Gastroesophageal sphincter (tissue), 4 donors: ENCODE data around the gene YAP1. TPM values are rescaled to one million over a fixed set of nuclear protein-coding genes. Genes with fewer than 3 reads are reported as not detected.

ENCODE experiments used
- ATAC-seq: fragments of 150-250 bp; one replicate; pipeline ENCODE4 v1.9.1; 2016; ENCODE audit warnings: mild to moderate bottlenecking, moderate library complexity
- H3K27ac ChIP-seq, 4 donors: fragments of 200-600 bp; sonication (generic) in 3 of 4; 1 replicate in 3 of 4; 2 replicates in 1 of 4; pipeline ENCODE4 v1.5.1; 2016 to 2019
- H3K27me3 ChIP-seq: fragments of 200-600 bp; sonication (generic); one replicate; pipeline ENCODE4 v1.5.1; 2019
- H3K36me3 ChIP-seq, 2 donors: fragments of 200-600 bp; sonication (generic); one replicate each; pipeline ENCODE4 v1.5.1; 2019; ENCODE audit warnings: control low read depth in 1 of 2
- H3K4me1 ChIP-seq, 3 donors: fragments of 200-600 bp; sonication (generic); 1 replicate in 2 of 3; 2 replicates in 1 of 3; pipeline ENCODE4 v1.5.1; 2016 to 2019; ENCODE audit warnings: control low read depth in 2 of 3
- H3K4me3 ChIP-seq, 2 donors: fragments of 200-600 bp; sonication (generic); one replicate each; pipeline ENCODE4 v1.5.1; 2019; ENCODE audit warnings: mild to moderate bottlenecking in 1 of 2, moderate library complexity in 1 of 2
- H3K9me3 ChIP-seq, 3 donors: fragments of 200-600 bp; sonication (generic); one replicate each; pipeline ENCODE4 v1.5.1; 2017 to 2019; ENCODE audit warnings: control low read depth in 2 of 3
- EP300 ChIP-seq: sonication (generic); formaldehyde crosslinking; IDR thresholded peaks from one replicate; pipeline ENCODE4 v1.6.1; 2017; ENCODE audit warnings: antibody characterized with exemption, mild to moderate bottlenecking
- POLR2A ChIP-seq, 2 donors: fragments of 450-650 bp; IDR thresholded peaks; one replicate each; pipeline ENCODE4 v1.6.1; 2017; ENCODE audit warnings: antibody characterized with exemption in 2 of 2, mild to moderate bottlenecking in 2 of 2, moderate library complexity in 1 of 2
- POLR2AphosphoS5 ChIP-seq: sonication (generic); formaldehyde crosslinking; IDR thresholded peaks from one replicate; pipeline ENCODE4 v1.6.1; 2017; ENCODE audit warnings: antibody characterized with exemption
- WGBS, 2 donors: methylation state at CpG; one replicate each; pipeline ENCODE4 v1.1.5; 2018; ENCODE audit warnings: low coverage in 1 of 2; 5-methylcytosine and 5-hydroxymethylcytosine counted together
- total RNA-seq, 4 donors: library from RNA; depleted of rRNA; stranded (reverse); fragments of >200 nt; gene quantifications; one replicate each; pipeline ENCODE4 v1.1.0, GENCODE V29; 2016
- TF ChIP-seq, protein P1 (sequence below), 4 experiments: fragments of 200-600 bp in 2 of 4; fragments of 450-650 bp in 2 of 4; sonication (generic) in 1 of 4; IDR thresholded peaks; one replicate each; pipeline ENCODE4 v1.5.1; 2017 to 2019; ENCODE audit warnings: antibody characterized with exemption in 4 of 4, mild to moderate bottlenecking in 2 of 4, moderate library complexity in 2 of 4

The YAP1 gene
- total RNA-seq, 4 donors from 2014 or later: 192 to 323 (median 278) TPM

GRCh38 chr11:102171101-102171500 is 60.9 kb downstream of the YAP1 start:
- ATAC-seq: peak; percentile 69
- Histone ChIP-seq H3K36me3 (peaks cover 0 to 8% of the 10 kb centered on the region in 2 donors), H3K27me3 (no peaks in the 10 kb centered on the region), H3K27ac (peak overlapping the region; percentile 5 to 67 (median 51)), H3K9me3 (no peaks in the 10 kb centered on the region), H3K4me1 (peaks cover 3 to 51% (median 5%) of the 10 kb centered on the region in 3 donors), H3K4me3 (no peak overlapping the region)
- TF ChIP-seq POLR2AphosphoS5 (peak; percentile 67), POLR2A (IDR thresholded peaks at IDR 0.05) (no peak), EP300 (no peak)
- TF ChIP-seq, protein P1, sequence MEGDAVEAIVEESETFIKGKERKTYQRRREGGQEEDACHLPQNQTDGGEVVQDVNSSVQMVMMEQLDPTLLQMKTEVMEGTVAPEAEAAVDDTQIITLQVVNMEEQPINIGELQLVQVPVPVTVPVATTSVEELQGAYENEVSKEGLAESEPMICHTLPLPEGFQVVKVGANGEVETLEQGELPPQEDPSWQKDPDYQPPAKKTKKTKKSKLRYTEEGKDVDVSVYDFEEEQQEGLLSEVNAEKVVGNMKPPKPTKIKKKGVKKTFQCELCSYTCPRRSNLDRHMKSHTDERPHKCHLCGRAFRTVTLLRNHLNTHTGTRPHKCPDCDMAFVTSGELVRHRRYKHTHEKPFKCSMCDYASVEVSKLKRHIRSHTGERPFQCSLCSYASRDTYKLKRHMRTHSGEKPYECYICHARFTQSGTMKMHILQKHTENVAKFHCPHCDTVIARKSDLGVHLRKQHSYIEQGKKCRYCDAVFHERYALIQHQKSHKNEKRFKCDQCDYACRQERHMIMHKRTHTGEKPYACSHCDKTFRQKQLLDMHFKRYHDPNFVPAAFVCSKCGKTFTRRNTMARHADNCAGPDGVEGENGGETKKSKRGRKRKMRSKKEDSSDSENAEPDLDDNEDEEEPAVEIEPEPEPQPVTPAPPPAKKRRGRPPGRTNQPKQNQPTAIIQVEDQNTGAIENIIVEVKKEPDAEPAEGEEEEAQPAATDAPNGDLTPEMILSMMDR (IDR thresholded peaks at IDR 0.05): no peak

DNA sequence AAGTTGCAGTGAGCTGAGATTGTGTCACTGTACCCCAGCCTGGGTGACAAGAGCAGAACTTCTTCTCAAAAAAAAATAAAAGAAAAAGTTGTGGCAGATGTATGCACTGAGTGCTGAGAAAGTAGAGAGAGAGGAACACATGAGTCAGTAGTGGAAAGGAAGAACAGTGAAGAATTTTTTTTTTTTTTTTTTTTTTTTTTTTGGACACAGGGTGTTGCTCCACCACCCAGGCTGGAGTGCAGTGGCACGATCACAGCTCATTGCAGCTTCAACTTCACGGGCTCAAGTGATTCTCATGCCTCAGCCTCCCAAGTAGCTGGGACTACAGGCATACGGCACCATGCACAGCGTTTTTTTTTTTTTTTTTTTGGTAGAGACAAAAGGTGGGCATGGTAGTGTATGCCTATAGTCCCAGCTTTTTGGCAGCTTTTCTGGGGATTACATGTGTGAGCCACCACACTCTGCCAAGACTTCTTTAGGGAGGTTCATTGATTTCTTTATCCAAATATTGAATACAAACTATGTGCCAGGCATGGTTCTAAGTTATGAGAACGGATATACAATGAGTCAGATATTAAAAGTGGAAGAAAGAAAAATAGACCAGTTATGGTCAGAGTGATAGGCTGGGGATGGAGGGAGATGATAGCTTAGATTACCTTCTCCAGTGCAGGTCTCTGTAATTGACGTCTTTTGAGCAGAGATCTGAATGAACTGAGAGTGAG is 62.0 kb downstream of the YAP1 start:
- 47 to 61% methylated on average over 4 to 5 of the region's 6 CpGs for whole genome bisulfite sequencing, 2 donors
- TF ChIP-seq, protein P1 (IDR thresholded peaks at IDR 0.05): no peak
- peak; percentile 9 for TF ChIP-seq POLR2AphosphoS5
- Histone ChIP-seq H3K9me3 (no peaks in the 10 kb centered on the region), H3K27ac (peak overlapping the region in 3 of 4 donors; percentile 26 to 67 (median 52)), H3K27me3 (no peaks in the 10 kb centered on the region), H3K4me1 (peaks cover 3 to 48% (median 5%) of the 10 kb centered on the region in 3 donors), H3K36me3 (peaks cover 0 to 8% of the 10 kb centered on the region in 2 donors), H3K4me3 (no peak overlapping the region)
- peak; percentile 48 for ATAC-seq

DNA sequence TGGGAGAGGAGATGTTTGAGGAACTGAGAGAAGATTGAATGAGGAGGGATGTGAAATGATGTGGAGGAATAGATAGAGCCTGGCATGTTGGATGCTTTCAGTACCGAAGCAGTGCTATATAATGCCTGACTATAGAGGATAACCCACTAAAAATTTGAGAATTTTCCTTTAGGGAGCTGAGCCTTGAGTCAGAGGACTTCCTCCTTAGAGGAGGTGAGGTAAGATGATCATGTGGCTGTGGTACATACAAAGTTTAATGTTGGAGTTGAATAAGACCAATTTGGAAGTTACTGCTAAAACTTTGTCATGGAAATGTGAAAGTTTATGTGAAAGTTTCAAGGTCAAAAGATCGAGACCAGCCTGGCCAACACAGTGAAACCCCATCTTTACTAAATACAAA is 66.9 kb downstream of the YAP1 start:
- Histone ChIP-seq H3K4me1 (peaks cover 0 to 44% (median 0%) of the 10 kb centered on the region in 3 donors), H3K36me3 (peaks cover 0 to 8% of the 10 kb centered on the region in 2 donors), H3K4me3 (no peak overlapping the region), H3K27ac (peak overlapping the region; percentile 28 to 79 (median 62)), H3K27me3 (no peaks in the 10 kb centered on the region), H3K9me3 (no peaks in the 10 kb centered on the region)
- 85 to 96% methylated on average over 2 of the region's 2 CpGs for WGBS, 2 donors
- ATAC-seq: no peak
- TF ChIP-seq POLR2A (IDR thresholded peaks at IDR 0.05) (no peak), POLR2AphosphoS5 (no peak), EP300 (no peak)
- TF ChIP-seq, protein P1 (IDR thresholded peaks at IDR 0.05): no peak

GRCh38 chr11:102177974-102178631 is 67.9 kb downstream of the YAP1 start:
- ATAC-seq: peak; percentile 91
- peaks cover 0 to 8% of the 10 kb centered on the region in 2 donors for H3K36me3 ChIP-seq
- H3K4me3 ChIP-seq: no peak overlapping the region
- H3K27me3 ChIP-seq: no peaks in the 10 kb centered on the region
- H3K27ac ChIP-seq: peak overlapping the region; percentile 50 to 79 (median 75)
- H3K9me3 ChIP-seq: no peaks in the 10 kb centered on the region
- peak; percentile 92 for TF ChIP-seq POLR2AphosphoS5
- TF ChIP-seq, protein P1 (IDR thresholded peaks at IDR 0.05): no peak
- peaks cover 0 to 36% (median 0%) of the 10 kb centered on the region in 3 donors for H3K4me1 ChIP-seq
- 21 to 25% methylated on average over 4 of the region's 4 CpGs for WGBS, 2 donors

GRCh38 chr11:102179371-102179770 is 69.1 kb downstream of the YAP1 start:
- no peaks in the 10 kb centered on the region for H3K9me3 ChIP-seq
- peak overlapping the region; percentile 50 to 79 (median 75) for H3K27ac ChIP-seq
- H3K27me3 ChIP-seq: no peaks in the 10 kb centered on the region
- H3K36me3 ChIP-seq: peaks cover 0 to 6% of the 10 kb centered on the region in 2 donors
- peaks cover 0 to 36% (median 0%) of the 10 kb centered on the region in 3 donors for H3K4me1 ChIP-seq
- ATAC-seq: no peak
- WGBS, 2 donors: 84 to 88% methylated on average over 4 of the region's 4 CpGs
- TF ChIP-seq POLR2AphosphoS5 (no peak), POLR2A (IDR thresholded peaks at IDR 0.05) (no peak), EP300 (no peak)
- TF ChIP-seq, protein P1 (IDR thresholded peaks at IDR 0.05): no peak
- no peak overlapping the region for H3K4me3 ChIP-seq
